NK-92 treated with Interleukin-12 subunit alpha and Interleukin-12 subunit beta, amount 100 ng/mL, for 24 hours (cell line): ENCODE results near the gene UBAC2.
"Not testable (repeated sequence)": the region's sequence is repeated elsewhere in the genome, so short reads cannot be mapped to it uniquely, and the experiment has no call there.

ENCODE experiments used
- DNase-seq: peaks from one replicate; lab custom pipeline; 2025; lab: John Stamatoyannopoulos, UW

Gene UBAC2

GRCh38 chr13:99378985-99379733 is 178.5 kb downstream of the UBAC2 start:
- DNase-seq = no peak

- no peak for DNase-seq
Observed at GRCh38 chr13:99379856-99380801, 179.5 kb downstream of the UBAC2 start.

GRCh38 chr13:99380921-99381645 is 180.4 kb downstream of the UBAC2 start:
- no peak for DNase-seq

GRCh38 chr13:99381766-99382165 is 181.1 kb downstream of the UBAC2 start:
- DNase-seq = no peak

GRCh38 chr13:99382428-99383133 is 181.9 kb downstream of the UBAC2 start:
- DNase-seq = no peak

- DNase-seq = no peak
Observed at GRCh38 chr13:99383511-99383921, 182.9 kb downstream of the UBAC2 start.

- DNase-seq = no peak
Observed at GRCh38 chr13:99383946-99384345, 183.3 kb downstream of the UBAC2 start.

- no peak for DNase-seq
Observed at GRCh38 chr13:99384468-99384867, 183.8 kb downstream of the UBAC2 start.

- no peak for DNase-seq
Observed at GRCh38 chr13:99385161-99385560, 184.5 kb downstream of the UBAC2 start.

- no peak for DNase-seq
Observed at GRCh38 chr13:99385940-99386339, 185.3 kb downstream of the UBAC2 start.

GRCh38 chr13:99386495-99386894 is 185.8 kb downstream of the UBAC2 start:
- DNase-seq = no peak

- peak; percentile 69 for DNase-seq
Observed at GRCh38 chr13:99386911-99387788, 186.5 kb downstream of the UBAC2 start.

GRCh38 chr13:99388334-99388923 is 187.8 kb downstream of the UBAC2 start:
- no peak for DNase-seq

- DNase-seq = not testable (repeated sequence)
Observed at GRCh38 chr13:99389094-99389493, 188.4 kb downstream of the UBAC2 start.

- DNase-seq = no peak
Observed at GRCh38 chr13:99389520-99390304, 189.1 kb downstream of the UBAC2 start.

GRCh38 chr13:99390601-99391000 is 189.9 kb downstream of the UBAC2 start:
- DNase-seq = no peak

GRCh38 chr13:99391781-99392469 is 191.3 kb downstream of the UBAC2 start:
- no peak for DNase-seq

GRCh38 chr13:99392470-99393135 is 191.9 kb downstream of the UBAC2 start:
- no peak for DNase-seq
